ENCODE data around the gene OR6C74.

OR6C74 gene

DNA sequence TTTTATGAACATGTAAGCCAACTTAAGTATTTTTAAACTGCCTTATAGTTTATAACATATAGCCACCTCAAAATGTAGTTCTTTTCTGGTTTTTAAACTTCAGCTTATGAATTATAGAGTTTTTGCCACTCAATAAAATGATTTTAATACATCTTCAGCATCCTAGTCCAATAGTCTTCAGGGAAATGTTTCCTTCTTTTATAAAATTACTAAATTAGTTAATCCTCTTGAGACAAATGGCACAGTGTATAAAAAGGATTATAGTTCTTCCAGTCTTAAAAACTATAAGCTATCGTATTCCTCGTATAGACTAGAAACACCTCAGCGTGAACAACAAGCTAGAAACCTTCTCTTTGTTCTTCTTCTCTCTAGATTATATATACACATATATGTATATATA, at the start of gene OR6C74:
Gene OR6C74, plus strand, starts transcription at position 301 of the 400 bp plus-strand sequence. CDS start 2,679 bp downstream, outside the sequence.
- DNase-seq = no peak

GRCh38 chr12:55220725-55221124, 23.7 kb upstream of the OR6C74 start, which contains the start of gene OR10A7:
OR10A7 (plus strand) TSS chr12:55221025; CDS start chr12:55221025, 0 bp downstream.
- DNase-seq = no peak

DNA sequence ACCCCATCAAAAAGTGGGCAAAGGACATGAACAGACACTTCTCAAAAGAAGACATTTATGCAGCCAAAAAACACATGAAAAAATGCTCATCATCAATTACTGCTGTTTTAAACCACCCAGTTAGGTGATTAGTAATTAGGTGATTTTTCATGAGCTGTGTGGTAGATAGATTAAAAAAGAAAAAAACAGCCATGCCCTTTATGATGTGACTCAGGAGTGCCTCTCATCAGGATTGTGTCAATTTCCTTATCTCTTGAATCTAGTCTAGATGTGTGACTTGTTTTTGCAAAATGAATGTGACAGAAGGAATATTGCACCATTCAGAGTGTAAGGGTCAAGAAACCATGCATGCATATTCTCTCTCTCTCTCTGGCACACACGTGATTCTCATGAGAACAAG, 17.9 kb upstream of the OR6C74 start:
- DNase-seq = no peak

DNA sequence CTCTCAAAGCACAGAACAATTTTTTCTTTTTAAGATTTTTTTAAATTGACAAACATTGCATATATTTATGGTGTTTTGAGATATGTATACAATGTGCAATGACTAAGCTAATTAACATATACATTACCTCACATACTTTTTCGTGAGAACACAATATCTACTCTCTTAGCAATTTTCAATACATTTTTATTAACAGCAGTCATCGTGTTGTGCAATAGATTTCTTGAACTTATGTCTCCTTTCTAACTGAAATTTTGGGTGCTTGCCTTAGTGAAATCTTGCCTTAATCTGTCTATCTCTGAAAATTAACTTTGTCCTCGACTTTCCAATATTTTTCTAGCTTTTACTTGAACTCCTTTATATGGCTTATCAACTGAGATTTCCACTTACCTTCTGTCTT, 16.8 kb upstream of the OR6C74 start:
- no peak for DNase-seq

GRCh38 chr12:55246159-55246558, 1.8 kb downstream of the OR6C74 start:
- no peak for DNase-seq

DNA sequence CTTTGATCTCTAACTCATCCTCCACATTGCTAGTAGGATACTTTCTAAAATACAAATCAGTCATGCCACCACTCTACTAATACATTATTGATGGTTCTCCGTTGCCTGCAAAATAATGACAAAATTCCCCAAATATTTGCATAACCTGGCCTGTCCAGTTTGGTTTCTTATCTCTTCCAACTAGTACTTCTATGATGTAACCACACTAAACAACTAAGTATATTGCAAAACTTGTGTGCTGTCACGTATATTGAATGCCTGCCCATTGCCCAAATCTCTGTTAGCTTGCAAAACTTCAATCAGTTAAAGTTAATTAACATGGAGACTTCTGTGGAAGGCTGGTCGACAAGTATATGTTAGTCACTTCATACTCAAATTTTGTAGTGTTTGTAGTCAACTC, 6.5 kb downstream of the OR6C74 start:
- no peak for DNase-seq

GRCh38 chr12:55253281-55253680, 8.9 kb downstream of the OR6C74 start:
- no peak for DNase-seq

- DNase-seq = no peak
Measured at GRCh38 chr12:55256831-55257230, 12.4 kb downstream of the OR6C74 start.

GRCh38 chr12:55258303-55258702, 13.9 kb downstream of the OR6C74 start:
- no peak for DNase-seq

- DNase-seq = no peak
Measured at GRCh38 chr12:55280991-55281390, 36.6 kb downstream of the OR6C74 start.

DNA sequence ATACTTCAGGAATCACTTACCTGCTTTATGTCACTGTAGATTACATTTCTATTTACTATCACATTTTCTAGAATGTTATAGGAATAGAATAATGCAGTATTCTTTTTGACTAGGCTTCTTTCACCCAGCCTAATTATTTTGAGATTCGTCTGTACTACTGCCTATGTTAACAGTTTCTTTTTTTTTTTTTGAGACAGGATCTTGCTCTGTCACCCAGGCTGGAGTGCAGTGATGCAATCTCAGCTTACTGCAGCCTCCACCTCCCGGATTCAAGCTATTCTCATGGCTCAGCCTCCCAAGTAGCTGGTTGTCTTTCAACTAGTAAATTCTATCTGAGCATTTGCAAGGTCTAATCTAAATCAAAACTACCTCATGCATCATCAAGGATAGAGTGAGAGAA, 45.6 kb downstream of the OR6C74 start:
- no peak for DNase-seq
